Myocyte (in vitro differentiated cells): Measurements from ENCODE around the gene GDF11. TPM values are rescaled to one million over a fixed set of nuclear protein-coding genes. Genes with fewer than 3 reads are reported as not detected.

Experiments
- DNase-seq: peaks from one replicate; pipeline ENCODE4 v3.0.0-alpha.2; 2012; ENCODE audit warnings: low read depth
- total RNA-seq: library from RNA; depleted of rRNA; stranded (reverse); fragments of >200 nt; gene quantifications from 2 replicates; pipeline ENCODE4 v1.2.3, GENCODE V29; 2014

GDF11 gene
- total RNA-seq, 1 donor from 2014 or later: 6.6 TPM

DNA sequence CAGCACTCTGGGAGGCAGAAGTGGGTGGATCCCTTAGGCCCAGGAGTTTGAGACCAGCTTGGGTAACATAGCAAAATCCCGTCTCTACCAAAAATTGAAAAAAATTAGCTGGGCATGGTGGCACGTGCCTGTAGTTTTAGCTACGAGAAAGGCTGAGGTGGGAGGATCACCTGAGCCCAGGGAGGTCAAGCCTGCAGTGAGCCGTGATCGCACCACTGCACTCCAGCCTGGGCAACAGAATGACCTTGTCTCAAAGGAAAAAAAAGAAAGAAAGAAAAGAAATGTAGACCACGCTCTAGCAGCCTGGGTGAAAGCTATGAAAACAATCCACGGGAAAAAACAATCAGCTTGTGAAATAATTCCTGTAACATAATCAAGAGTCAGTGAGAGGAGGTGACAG is 45.6 kb downstream of the GDF11 start:
- DNase-seq: no peak

DNA sequence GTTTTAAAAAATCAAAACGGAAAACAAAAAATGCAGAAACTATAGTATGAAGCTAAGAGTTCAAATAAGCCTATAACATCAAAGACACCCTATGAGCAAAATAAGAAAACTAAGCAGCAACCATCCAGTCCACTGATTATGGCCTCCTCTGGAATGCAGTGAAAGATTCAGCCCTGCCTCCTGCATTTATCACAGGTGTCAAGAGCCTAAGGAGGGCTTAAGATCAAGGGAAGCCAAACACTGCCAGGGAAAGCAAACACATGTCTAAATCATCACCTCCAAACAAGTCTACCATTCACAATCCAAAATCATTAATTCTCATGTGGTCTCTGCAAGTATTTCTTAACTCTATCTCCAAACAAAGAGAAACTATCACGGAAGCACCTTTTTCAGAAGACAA is 46.2 kb downstream of the GDF11 start:
- DNase-seq: no peak

- DNase-seq: no peak
These were observed 47.0 kb downstream of the GDF11 start for GRCh38 chr12:55789893-55790292.

- no peak for DNase-seq
These were observed 53.0 kb downstream of the GDF11 start for GRCh38 chr12:55795950-55796349.

DNA sequence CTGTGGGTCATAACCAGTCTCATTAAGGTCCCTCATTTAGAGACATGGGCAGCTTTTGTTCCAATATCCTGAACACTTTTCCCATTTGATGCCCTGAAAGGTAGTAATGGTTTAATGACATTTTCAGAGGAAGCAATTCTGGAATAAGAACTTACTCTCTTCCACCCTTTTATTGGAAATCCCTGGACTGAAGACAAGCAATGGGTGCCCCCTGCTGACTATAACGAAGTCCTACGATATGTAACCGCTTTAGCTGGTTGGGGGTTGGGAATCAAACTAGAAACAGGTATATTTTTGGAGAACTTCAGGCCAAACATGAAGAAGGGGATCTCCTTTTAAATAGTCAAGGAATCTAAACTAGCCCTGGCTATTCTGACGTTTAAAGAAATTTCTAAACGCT is 54.1 kb downstream of the GDF11 start:
- DNase-seq: peak; percentile 53

- DNase-seq: no peak
These were observed 54.6 kb downstream of the GDF11 start for GRCh38 chr12:55797550-55797949.

Other genes starting within 250 kb of the GDF11 start
- not detected in 2 replicates for gene OR6C4, start 193.5 kb upstream of the GDF11 start, total RNA-seq
- gene OR2AP1, start 170.7 kb upstream of the GDF11 start, total RNA-seq: not detected in 2 replicates
- not detected in 2 replicates for gene OR10P1, start 106.2 kb upstream of the GDF11 start, total RNA-seq
- gene ITGA7, start 35.2 kb upstream of the GDF11 start, total RNA-seq: 1,498 and 1,557 TPM in 2 replicates
- gene BLOC1S1, start 27.1 kb upstream of the GDF11 start, total RNA-seq: 104 and 106 TPM in 2 replicates
- 457 and 673 TPM in 2 replicates for gene RDH5, start 22.7 kb upstream of the GDF11 start, total RNA-seq
- gene CD63, start 14.1 kb upstream of the GDF11 start, total RNA-seq: 2,565 and 2,632 TPM in 2 replicates
- gene SARNP, start 74.6 kb downstream of the GDF11 start, total RNA-seq: 71.5 and 75.3 TPM in 2 replicates
- gene ORMDL2, start 74.9 kb downstream of the GDF11 start, total RNA-seq: 8.8 and 12.5 TPM in 2 replicates
- gene DNAJC14, start 86.5 kb downstream of the GDF11 start, total RNA-seq: 40.4 and 42.4 TPM in 2 replicates
- 8.6 and 8.8 TPM in 2 replicates for gene MMP19, start 99.8 kb downstream of the GDF11 start, total RNA-seq
- gene PYM1, start 184.8 kb downstream of the GDF11 start, total RNA-seq: 29.3 and 32.5 TPM in 2 replicates
- gene DGKA, start 188.0 kb downstream of the GDF11 start, total RNA-seq: 24.2 and 33.1 TPM in 2 replicates
- gene PMEL, start 222.9 kb downstream of the GDF11 start, total RNA-seq: 0.10 and 0.53 TPM in 2 replicates
- 7.6 and 9.5 TPM in 2 replicates for gene CDK2, start 223.7 kb downstream of the GDF11 start, total RNA-seq
- gene RAB5B, start 231.0 kb downstream of the GDF11 start, total RNA-seq: 74.9 and 76.4 TPM in 2 replicates